GM23338 (cell line): ENCODE results near the gene DDX23. TPM values are rescaled to one million over a fixed set of nuclear protein-coding genes. Genes with fewer than 3 reads are reported as not detected.

Source experiments
- ATAC-seq: fragments of 200-7000 bp; cut with Tn5 transposase; 3 replicates; pipeline ENCODE4 v1.9.1; 2020
- DNase-seq: peaks from one replicate; pipeline ENCODE4 v3.0.0-alpha.2; 2015; ENCODE audit warnings: low spot score
- H2AFZ ChIP-seq: fragments of 200-600 bp; sonication (generic); 2 replicates; pipeline ENCODE4 v1.8.0; 2016; ENCODE audit warnings: antibody characterized with exemption, mild to moderate bottlenecking, moderate library complexity
- H3F3A ChIP-seq: fragments of 200-600 bp; sonication (generic); replicated peaks from 2 replicates; pipeline ENCODE4 v1.8.0; 2017; ENCODE audit warnings: antibody characterized with exemption, mixed run types, low read depth
- H3K27ac ChIP-seq: fragments of 200-600 bp; sonication (generic); 2 replicates; pipeline ENCODE4 v1.6.1; 2016; ENCODE audit warnings: low read depth
- H3K27me3 ChIP-seq: fragments of 200-600 bp; sonication (generic); 2 replicates; pipeline ENCODE4 v1.8.0; 2016; ENCODE audit warnings: mild to moderate bottlenecking, mixed run types, moderate library complexity; ENCODE audit not compliant: insufficient read depth
- H3K36me3 ChIP-seq: fragments of 200-600 bp; sonication (generic); 2 replicates; pipeline ENCODE4 v1.8.0; 2016; ENCODE audit warnings: mild to moderate bottlenecking; ENCODE audit not compliant: insufficient read depth
- H3K4me1 ChIP-seq: fragments of 200-600 bp; sonication (generic); 2 replicates; pipeline ENCODE4 v1.8.0; 2016; ENCODE audit warnings: mild to moderate bottlenecking, moderate library complexity; ENCODE audit not compliant: insufficient read depth
- H3K4me2 ChIP-seq: fragments of 200-600 bp; sonication (generic); 2 replicates; pipeline ENCODE4 v1.7.1; 2017; ENCODE audit warnings: mixed run types
- H3K4me3 ChIP-seq: fragments of 200-600 bp; sonication (generic); 2 replicates; pipeline ENCODE4 v1.6.1; 2016; ENCODE audit warnings: mixed run types
- H3K79me2 ChIP-seq: fragments of 200-600 bp; sonication (generic); replicated peaks from 2 replicates; pipeline ENCODE4 v1.8.0; 2017; ENCODE audit warnings: mild to moderate bottlenecking; ENCODE audit not compliant: insufficient read depth
- H3K9me2 ChIP-seq: fragments of 200-600 bp; sonication (generic); 2 replicates; pipeline ENCODE4 v1.8.0; 2017; ENCODE audit not compliant: insufficient read depth
- H4K20me1 ChIP-seq: fragments of 200-600 bp; sonication (generic); replicated peaks from 2 replicates; pipeline ENCODE4 v1.8.0; 2017; ENCODE audit warnings: mild to moderate bottlenecking; ENCODE audit not compliant: insufficient read depth
- H3K27ac Mint-ChIP-seq: 2 replicates; pipeline ENCODE4 v1.8.0; 2020; ENCODE audit warnings: inconsistent platforms, mild to moderate bottlenecking, moderate library complexity, mixed read lengths
- H3K27me3 Mint-ChIP-seq: 3 replicates; pipeline ENCODE4 v1.8.0; 2022; ENCODE audit warnings: low read depth, mild to moderate bottlenecking, moderate library complexity, mixed read lengths, inconsistent platforms; ENCODE audit not compliant: insufficient read depth, poor library complexity
- H3K36me3 Mint-ChIP-seq: 3 replicates; pipeline ENCODE4 v1.8.0; 2021; ENCODE audit warnings: low read depth, mild to moderate bottlenecking, inconsistent platforms, moderate library complexity, mixed read lengths
- H3K4me1 Mint-ChIP-seq: 3 replicates; pipeline ENCODE4 v1.8.0; 2020; ENCODE audit warnings: mild to moderate bottlenecking, inconsistent platforms, mixed read lengths
- H3K4me3 Mint-ChIP-seq: 3 replicates; pipeline ENCODE4 v1.8.0; 2021; ENCODE audit warnings: moderate library complexity, mild to moderate bottlenecking, inconsistent platforms, mixed read lengths
- H3K9me3 Mint-ChIP-seq: 3 replicates; pipeline ENCODE4 v1.8.0; 2020; ENCODE audit warnings: moderate library complexity, mild to moderate bottlenecking, inconsistent platforms, mixed read lengths
- CTCF ChIP-seq, 2 experiments: fragments of 200-600 bp in 1 of 2; sonication (generic) in 1 of 2; conservative IDR thresholded peaks; 2 replicates each; pipeline versions ENCODE4 v1.5.1 to v1.6.1; 2016 to 2017; ENCODE audit warnings: antibody characterized with exemption in 2 of 2, low read depth in 2 of 2, mild to moderate bottlenecking in 2 of 2, moderate library complexity in 1 of 2
- EZH2phosphoT487 ChIP-seq: fragments of 200-600 bp; sonication (generic); IDR thresholded peaks from one replicate; pipeline ENCODE4 v1.8.1; 2018; ENCODE audit warnings: antibody characterized with exemption; ENCODE audit not compliant: unreplicated experiment
- ZNF114 ChIP-seq: fragments of 250-450 bp; sonication (Bioruptor Pico); IDR thresholded peaks from 2 replicates; pipeline ENCODE4 v1.5.0; 2020; ENCODE audit warnings: mild to moderate bottlenecking, moderate library complexity
- ZNF462 ChIP-seq: fragments of 250-450 bp; sonication (Bioruptor Pico); IDR thresholded peaks from 2 replicates; pipeline ENCODE4 v1.5.0; 2020; ENCODE audit warnings: mild to moderate bottlenecking, moderate library complexity
- polyA plus RNA-seq: library from polyadenylated mRNA; unstranded; fragments of >200 nt; fragmentation: Nextera tagmentation; extraction: Ambion mirVana; gene quantifications from 2 replicates; pipeline ENCODE4 v1.2.1, GENCODE V29; 2016
- total RNA-seq: library from RNA; depleted of rRNA; stranded (reverse); fragments of >200 nt; shearing (Covaris generic); gene quantifications from 2 replicates; pipeline ENCODE4 v1.2.3, GENCODE V29; 2014

DDX23 gene
- total and polyA plus RNA-seq, 2 experiments from 2014 or later, result 31.7 to 78.5 TPM

- TF ChIP-seq ZNF462, result no peak
- no peak for TF ChIP-seq EZH2phosphoT487
- TF ChIP-seq ZNF114 (CRISPR knock-in tag), result no peak
- no peak for TF ChIP-seq CTCF (conservative IDR thresholded peaks at IDR 0.05; ENCODE audit: low read depth in 2 of 2)
Measured at GRCh38 chr12:48883305-48884161, 31.6 kb upstream of the DDX23 start (continued).

- TF ChIP-seq CTCF (conservative IDR thresholded peaks at IDR 0.05; ENCODE audit: low read depth in 2 of 2), result no peak
- ATAC-seq, result peak; percentile 17
- no peak overlapping the region for H3K27ac ChIP-seq
Measured at GRCh38 chr12:48882972-48883304, 31.0 kb upstream of the DDX23 start.

More at GRCh38 chr12:48882972-48883304, 31.0 kb upstream of the DDX23 start:
- no peaks in the 10 kb centered on the region for H4K20me1 ChIP-seq
- Mint-ChIP-seq H3K36me3 (no peaks in the 10 kb centered on the region), H3K4me3 (peak overlapping the region; percentile 25; the same call in 1 of the 3 replicates), H3K27me3 (peaks cover 18% of the 10 kb centered on the region), H3K27ac (peak overlapping the region; percentile 94; the same call in 1 of the 2 replicates), H3K9me3 (no peaks in the 10 kb centered on the region), H3K4me1 (peaks cover 32% of the 10 kb centered on the region)
- peaks cover 29% of the 10 kb centered on the region for H3K4me1 ChIP-seq
- DNase-seq, result no peak
- no peaks in the 10 kb centered on the region for H3K79me2 ChIP-seq
- H3F3A ChIP-seq, result peaks cover 10% of the 10 kb centered on the region; the same call in 1 of the 2 replicates
- H3K4me3 ChIP-seq, result no peak overlapping the region; the same call in 1 of the 2 replicates
- peak overlapping the region; percentile 95; the same call in 1 of the 2 replicates for H2AFZ ChIP-seq
- peak overlapping the region; percentile 67 for H3K4me2 ChIP-seq
- no peaks in the 10 kb centered on the region for H3K36me3 ChIP-seq
- no peaks in the 10 kb centered on the region for H3K27me3 ChIP-seq
- H3K9me2 ChIP-seq, result no peaks in the 10 kb centered on the region
